Activated CD4-positive, alpha-beta T cell treated with anti-CD3 and anti-CD28 coated beads, Interleukin-2, amount 50 U/mL, for 48 hours (primary cell): ENCODE data around the gene HHAT.

Source experiments
- DNase-seq, 2 experiments: peaks; one replicate each; pipeline ENCODE4 v3.0.0-alpha.2; 2020

HHAT gene

DNA sequence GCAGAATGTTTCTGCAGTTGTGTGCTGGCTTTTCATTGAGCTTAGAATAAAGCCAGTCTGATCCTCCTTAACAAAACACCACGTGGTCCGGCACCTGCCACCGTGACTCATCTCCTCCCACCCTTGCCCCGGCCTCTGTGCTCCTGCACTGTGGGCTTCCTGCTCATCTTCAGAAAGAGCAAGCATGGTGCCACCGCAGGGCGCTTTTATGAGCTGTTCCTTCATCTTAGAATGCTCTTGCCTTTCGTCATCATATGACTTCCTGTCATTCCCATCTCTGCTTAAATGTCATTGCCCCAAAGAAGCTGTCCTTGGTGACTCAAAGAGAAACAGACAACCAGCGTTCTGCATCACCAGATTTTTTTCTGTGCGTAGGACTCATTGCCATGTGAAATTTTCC lies 117.8 kb downstream of the HHAT start:
- peak; percentile 84 to 88 for DNase-seq

DNA sequence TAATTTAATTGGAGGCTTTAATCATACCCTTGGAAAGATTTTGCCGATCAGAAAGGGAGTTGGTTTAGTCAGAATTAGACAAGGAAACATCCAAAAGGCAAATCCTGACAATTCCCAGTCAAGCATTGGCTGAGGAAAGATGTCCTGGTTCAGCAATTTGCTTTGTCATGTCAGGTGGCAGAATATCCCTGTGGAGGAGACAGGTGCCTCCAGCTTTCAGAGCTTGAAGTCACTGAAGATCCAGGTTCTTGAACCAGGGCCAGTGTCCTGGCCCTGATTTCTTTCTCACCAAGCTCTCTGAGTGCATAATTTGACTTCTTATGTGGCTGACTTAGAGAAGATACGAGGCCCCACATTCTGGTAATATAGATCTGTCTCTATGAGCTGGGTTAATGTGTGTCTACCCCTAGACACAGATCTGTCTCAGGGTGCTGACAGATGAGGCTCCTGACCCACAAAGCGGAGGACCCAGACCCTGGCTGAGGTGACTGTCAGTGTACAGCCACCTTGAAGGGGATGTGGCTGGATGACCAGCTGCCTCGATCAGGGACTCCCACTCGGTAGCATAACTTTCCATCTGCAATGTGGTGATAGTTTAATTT lies 118.9 kb downstream of the HHAT start:
- no peak for DNase-seq

DNA sequence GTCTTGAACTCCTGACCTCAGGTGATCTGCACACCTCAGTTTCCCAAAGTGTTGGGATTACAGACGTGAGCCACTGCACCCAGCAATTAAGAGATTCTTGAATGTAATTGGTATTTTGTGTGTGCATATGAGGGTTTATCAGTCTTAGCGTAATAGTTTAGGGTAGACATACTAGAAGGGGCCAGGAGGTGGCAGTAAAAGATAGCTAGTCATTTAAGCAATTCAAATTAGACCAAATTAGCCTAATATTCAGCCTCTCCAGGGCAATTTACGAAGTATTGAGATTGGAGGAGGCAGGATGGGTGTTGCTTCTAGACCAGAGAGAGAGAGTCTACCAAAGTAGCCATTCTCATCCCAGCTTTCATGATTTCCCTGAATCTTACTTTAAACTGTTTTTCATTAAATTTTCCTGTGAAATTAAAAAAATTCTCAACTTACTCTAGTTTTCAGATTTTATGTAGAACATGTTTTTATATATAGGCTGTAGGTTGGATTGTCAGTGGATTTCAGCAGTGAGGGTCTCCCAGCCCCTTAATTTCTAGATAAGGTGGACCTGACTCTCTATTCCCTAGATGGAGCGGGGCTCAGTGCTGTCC lies 119.7 kb downstream of the HHAT start:
- peak in 1 of 2 experiments; percentile 25 for DNase-seq

DNA sequence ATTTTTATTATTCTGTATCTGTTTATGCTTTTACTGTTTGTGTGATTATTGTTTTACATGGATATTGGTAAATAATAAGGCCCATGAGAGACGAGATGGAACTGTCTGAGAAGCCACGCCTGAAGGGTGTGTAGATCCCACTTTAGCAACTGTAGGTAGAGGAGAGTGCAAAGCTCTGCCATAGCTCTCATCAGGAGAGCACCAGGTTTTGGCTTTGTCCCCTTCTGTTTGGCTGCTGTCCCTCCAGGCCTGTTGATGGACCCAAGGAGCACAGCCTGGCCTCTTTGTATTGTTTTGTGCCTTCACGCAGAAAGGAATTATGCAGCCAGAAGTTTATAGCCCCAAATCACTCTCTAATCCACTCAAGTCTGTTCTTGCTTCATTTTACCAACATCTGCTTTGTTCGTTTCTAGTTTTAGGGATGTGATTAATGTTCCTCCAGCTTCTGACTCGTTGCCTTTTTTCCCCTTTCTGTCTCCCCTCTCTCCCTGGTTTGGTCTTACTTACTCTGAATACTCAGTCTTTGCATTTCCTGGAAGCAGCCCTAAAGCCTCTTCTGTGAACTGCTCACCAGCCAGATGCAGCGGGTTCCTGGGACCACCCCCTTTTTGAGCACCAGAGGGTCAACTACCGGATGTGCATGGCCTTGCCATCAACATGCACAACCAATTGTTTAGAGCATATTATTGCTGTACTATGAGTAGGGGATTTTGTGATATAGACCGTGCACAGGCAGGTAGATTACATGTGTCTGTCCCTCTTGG lies 127.3 kb downstream of the HHAT start:
- no peak for DNase-seq

DNA sequence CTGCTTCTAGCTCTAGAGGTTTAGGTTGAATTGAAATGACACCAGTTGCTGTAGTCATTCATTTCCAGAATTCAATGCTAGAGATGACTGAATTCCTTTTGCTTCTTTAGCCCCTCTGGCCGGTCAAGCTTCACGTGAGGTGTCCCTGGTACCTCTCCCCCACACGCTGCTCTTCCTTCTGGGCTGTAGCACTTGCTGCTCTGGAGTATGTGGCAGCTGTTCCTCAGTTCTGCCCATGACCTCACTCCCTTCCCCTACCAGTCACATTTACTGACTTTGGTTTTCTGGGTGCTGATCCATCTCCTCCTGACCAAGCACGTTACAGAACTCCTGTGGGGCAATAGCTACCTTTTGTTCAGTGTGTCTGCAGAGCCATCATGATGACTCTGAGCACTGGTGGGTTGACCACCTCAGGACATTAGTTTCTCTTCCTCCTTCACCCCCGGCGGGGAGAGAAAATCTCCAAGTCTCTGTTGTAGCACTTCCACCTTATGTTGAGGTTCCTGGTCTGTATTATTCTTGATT lies 128.1 kb downstream of the HHAT start:
- no peak for DNase-seq

DNA sequence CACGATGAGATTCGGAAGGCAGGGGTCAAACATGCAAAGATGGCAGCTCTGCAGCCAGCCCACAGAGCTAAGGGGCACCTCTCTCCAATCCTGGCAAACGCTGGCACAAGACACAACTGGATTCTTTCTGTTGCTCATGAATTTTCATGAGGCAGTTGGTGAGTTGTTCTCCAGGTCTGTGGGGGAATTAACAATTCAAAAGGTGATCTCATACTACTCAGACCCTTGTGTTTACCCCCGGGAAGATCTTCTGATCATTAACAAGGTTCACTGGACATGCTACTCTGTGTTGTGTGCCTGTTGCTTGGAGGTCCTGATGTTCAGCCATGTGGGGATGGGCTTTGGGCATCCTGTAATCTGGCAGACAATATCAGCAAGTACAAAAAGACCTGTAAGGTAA lies 128.9 kb downstream of the HHAT start:
- no peak for DNase-seq

DNA sequence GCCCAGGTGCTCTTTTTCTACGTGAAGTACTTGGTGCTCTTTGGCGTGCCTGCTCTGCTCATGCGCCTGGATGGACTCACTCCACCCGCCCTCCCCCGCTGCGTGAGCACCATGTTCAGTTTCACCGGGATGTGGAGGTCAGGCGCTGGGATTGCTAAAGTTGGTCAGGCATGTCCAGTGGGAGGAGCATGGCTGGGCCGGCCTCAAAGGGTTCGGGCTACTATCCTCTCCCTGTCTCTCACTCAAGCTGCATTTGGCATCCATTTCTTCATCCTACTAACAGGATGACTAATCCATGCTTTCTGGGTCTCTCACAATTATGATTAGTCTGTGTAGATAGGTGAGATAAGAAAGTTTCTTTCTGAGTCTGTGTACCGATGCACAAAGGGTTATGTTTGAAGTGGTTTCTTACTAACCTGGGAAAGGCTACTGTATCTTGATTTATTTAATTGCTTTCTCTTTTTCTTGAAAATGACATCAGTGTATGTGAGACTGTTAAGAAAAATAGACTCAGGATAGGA lies 135.9 kb downstream of the HHAT start:
- DNase-seq = peak; percentile 18 to 41

DNA sequence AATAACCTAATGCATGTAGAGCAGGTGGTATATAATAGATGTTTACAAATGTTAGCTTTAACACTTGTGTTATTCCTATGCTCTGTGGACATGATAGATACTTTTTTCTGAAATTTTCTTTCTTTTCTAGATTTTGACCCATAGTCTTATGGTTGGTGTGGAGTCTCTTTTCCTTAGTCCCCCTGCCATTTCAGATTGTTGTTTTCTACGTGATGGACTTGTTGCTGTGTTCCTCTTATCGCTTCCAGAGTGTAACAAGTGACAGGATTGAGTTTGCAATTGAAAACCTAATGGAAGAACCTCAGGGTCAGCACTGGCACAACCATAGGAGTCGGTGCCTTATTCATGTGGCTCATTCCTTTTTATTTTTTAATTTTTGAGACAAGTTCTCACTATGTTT lies 136.4 kb downstream of the HHAT start:
- no peak for DNase-seq

DNA sequence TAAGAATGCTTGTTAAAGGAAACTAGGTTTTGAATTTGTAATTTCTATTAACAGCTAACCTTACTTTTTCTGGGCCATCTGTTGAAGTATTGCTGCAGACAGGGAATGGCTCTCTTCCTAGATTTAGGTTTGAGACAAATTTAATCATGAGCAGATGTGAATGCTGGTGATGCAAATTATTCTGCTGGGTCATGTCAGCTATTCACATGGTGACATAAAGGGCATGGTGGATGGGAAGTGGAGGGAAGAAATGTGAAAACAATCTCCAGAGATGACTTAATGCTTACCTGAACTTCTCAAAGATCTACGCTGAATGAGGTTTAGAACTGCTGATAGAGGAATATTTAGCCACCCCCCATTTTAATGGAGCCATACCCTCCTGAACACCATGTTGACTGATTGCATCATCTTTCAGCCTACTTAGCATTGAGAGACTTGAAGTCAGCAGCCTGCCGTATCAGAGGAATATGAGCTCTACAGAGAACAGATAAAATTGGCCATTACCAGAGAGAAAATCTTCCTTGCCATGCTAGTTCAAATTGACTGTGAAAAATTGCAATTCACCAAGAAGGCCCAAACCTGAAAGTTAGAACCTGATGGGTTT lies 138.8 kb downstream of the HHAT start:
- DNase-seq = no peak

DNA sequence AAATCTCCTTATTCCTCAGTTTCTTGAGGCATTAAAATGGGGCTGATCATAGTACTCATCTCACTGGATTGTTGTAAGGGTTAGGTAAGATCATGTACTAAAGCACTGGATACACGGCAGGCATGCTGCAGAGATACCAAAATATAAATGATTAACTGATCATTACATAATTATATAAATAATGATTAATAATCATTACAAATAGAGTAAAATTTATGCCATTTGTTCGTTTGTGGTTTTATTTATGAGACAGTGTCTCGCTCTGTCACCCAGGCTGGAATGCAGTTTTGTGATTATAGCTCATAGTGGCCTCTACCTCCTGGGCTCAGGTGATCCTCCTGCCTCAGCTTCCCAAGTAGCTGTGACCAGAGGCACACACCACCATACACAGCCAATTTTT lies 140.7 kb downstream of the HHAT start:
- no peak for DNase-seq

DNA sequence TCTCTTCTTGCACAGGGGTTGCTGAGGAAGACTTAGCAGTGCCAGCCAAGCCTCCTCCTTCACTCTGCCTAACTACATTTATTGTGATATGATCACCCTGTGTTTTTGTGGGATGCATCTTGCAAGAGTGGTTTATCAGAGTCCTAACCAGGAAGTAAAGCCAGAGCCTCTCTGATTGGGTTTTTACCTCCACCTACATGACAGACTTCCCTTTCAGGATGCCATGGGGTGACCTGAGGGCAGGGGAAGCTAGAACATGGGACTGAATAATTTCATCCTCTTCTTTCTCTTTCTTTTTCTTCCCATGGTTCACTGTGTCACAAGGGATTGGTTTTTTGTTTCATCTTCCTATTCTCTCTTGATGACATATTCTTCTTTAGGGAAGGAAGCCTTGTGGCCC lies 146.6 kb downstream of the HHAT start:
- DNase-seq = no peak

DNA sequence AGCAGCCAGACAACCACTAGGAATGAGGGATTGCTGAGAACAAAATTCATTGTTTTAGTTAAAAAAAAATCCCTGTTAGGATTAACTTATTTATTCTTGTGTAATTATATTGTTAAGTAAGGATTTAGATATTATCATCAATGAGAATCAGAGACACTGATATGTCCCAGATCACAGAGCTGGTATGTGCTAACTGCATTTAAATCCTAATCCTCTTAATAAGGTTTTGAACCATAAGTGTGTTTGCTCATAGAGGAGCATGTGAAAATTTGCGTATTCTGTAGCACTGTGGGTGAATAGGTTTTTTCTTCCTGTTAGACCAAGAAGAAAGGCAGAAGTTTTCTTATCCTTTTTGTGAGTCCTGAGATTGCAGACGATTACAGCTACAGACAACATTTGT lies 147.1 kb downstream of the HHAT start:
- no peak for DNase-seq

DNA sequence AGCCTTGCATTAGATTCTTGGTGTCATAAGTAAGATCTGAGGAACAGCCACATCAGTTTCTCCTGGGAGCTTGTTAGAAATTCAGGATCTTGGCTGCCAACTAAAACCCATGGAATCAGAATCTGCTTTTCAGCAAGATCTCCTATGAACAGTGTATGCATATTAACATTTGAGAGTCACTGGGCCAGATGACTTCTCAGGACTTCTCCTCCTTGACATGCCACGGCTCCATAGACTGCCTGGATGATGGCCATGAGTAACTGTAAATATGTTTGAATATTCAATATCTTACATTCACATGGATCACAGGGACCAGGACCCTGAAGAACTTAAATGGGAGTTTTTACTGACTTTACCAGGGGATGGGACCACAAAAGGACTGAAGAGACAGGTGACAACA lies 148.0 kb downstream of the HHAT start:
- DNase-seq = no peak

DNA sequence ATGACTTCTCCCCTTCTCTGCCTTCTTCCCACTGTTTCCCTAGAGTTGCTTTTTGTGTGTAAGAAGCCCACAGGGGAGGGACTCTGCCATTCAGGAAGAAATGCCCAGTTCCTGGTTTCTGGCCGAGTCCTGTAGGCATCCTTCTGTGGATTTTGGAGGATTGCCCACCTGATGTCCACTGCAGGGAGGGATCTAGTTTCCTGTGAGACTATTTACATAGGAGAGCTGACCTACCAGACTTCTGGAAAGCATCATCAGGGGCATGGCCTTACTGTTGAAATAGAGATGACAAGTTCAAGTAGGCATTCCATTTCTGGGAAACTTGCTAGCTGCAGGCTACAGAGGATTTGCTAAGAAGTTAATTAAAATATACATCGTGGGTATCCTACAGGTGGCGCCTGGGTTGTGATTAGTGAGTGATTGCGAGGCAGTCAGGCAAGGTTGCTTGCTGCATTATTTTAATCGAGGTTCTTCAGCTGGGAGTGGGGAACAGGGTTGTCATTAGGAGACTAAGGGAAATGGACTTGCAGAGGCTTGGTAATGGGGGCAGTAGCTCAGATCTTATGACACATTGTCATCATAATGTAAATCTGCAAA lies 148.7 kb downstream of the HHAT start:
- no peak for DNase-seq

DNA sequence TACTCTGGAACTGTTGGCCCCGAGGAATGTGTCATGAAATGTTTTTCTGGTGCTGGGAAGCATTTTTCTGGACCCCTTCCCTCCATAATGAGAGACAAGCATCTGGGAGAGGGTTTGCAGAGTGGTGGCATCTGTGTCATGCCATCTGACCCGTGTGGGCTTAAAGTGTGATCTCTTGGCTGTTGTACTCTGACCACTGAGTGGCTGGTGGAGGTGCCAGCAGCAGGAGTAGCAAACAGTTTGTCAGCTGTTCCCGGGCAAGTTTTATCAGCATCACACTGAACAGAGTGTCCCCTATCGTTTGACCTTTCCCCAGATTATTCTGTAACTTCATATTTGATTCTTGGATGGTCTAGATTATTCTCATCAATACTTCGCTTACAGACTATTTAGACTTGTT lies 150.1 kb downstream of the HHAT start:
- no peak for DNase-seq

DNA sequence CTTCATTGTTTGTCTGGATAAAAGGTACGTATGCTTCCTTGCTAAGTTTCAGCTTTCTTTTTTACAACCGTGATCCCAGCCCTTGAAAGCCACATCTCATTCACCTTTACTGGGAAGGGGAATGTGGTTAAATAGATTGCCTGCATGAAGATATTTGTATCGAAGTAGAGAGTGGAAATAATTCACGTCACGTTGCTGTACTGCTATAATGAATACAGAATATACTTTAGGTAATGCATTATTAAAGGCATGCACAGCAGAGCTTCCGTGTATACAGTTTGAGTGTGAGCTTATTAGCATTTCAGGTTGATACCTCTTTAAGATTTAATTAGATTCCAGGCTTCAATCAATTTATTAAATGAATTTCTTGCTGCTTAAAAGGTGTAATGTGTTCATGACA lies 153.8 kb downstream of the HHAT start:
- no peak for DNase-seq

DNA sequence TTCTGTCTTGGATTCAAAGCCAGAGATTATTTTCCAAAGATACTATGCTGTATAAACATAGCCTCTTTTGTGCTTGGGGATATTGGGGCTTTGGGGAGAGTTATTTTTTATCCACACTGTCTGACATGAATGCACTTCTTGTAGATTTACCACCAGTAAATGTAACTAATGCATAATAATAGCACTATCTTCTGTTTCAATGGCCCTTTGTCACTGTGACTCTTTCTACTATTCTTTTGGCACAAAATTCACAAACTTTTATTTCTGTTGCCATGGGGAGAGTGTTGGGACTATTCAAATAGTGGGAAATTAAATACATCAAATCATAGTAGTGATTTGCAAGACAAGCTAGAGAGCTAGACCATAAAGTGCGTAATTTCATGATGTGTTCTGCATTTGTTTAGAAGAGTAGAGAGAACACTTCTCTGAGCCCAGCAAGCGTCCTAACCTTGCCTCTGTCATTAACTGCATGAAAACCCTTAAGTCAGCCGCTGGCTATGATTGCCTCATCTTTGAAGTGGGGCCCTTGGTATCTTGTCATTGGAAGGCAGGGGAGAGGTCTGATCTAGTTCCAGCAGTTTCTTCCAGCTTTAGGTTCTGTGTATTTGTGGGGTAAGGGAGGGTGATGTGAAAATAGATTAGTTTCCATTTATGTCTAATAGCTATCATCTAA lies 154.4 kb downstream of the HHAT start:
- no peak for DNase-seq

DNA sequence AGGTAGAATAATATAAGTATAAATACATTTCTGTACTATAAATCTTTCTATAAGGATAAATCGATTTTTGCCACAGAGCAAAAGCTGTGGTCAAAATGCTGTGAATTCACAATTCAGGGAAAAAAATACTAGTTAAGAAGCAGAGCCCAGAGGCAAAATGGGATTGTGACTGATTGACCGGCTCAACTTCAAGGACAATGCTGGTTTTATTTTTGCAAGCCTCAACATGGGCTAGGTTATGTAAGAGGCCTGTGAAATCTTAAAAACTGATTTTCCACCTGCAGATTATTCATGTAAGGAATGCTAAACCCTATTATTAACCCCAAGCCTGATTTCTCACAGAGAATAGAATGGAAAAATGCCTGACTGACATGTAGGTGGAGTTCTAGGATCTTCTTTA lies 155.1 kb downstream of the HHAT start:
- no peak for DNase-seq

DNA sequence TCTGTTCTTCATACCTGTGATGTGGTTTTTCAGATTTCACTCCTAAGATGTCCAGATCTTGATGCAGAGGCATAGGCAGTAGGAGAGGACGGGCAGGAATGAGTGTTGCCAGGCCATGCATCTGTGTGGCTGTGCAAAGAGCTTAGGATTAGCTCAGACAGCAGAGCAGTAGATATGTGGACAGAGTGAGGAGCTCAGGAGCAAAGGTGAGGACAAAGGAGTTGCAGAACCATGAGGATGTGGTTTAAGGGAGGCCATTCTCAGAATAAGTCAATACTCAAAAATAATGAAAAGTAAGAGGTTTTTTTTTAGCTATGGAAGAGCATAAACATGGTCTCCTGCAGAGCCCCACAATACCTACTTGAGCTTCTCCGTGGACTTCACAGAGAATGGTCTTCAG lies 158.3 kb downstream of the HHAT start:
- no peak for DNase-seq

DNA sequence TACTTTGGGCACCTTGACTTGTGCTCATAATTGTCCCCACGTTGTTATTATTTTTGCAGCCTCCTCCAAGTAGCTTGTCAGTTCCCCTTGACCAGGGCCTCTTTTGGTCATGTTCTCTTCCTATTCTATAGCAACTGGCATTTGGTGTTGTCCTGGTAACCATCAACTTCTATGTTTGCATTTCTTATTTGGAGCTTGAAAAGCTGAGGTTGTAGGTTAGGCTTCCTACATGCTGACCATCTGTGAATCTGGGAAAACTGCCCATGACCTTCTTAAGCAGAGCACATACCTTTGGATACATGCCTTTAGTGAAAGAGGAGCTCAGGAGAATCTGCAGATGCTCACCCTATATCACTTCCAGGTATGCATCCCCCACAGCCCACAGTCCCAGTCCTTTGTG lies 160.8 kb downstream of the HHAT start:
- no peak for DNase-seq

DNA sequence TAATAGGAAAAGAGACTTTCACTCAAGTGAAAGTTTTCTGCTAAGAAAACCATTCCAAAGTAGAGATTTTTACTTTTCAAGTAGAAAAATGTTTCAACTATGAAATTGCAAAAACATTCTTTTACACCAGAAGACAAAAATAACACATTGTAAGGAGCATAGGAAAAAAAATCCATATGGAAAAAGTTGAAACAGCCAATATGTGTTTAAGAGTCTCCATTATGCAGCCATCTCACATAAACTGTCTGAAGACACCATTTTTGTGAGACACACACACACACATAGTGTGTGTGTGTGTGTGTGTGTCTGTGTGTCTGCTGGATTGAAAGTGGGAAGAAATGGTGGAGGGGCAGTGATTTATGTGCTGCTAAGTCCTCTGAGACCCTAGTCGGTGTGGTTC lies 162.1 kb downstream of the HHAT start:
- DNase-seq = no peak

DNA sequence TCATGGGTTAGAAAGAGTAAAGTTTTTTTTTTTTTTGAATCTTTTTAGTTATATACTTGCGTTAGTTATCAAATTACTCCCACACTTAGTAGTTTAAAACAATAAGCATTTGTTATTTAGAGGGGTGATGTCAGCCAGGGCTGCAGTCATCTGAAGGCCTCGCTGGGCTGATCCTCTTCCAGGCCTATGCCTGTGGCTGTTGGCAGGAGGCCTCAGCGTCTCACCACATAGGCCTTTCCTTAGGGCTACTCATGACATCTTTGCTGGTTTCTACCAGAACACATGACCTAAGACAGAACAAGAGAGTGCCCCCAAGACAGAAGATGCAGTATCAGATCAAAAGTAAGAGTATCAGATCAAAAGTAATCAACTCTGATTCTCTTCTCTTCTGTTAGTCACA lies 167.4 kb downstream of the HHAT start:
- no peak for DNase-seq

DNA sequence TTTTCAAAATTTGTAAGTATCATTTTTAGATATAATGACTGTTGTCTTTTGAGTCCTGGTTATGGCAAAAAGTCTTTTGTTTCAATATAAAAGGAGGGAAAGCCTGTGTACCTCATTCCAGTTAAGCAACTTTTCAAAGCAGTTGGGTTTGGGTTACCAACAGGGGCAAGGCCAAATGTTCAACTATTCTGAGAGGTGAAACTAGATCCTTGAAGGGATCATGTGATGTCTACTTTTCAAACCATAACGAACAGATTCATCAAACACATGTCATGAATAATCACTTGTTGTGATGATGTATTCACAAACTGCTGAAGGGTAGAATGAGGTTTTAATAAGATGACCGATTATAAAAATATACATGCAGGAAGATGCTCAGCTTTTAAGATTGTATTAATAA lies 171.3 kb downstream of the HHAT start:
- DNase-seq = no peak
